SK-N-SH (cell line): ENCODE data around the gene LDAH. TPM values are rescaled to one million over a fixed set of nuclear protein-coding genes. Genes with fewer than 3 reads are reported as not detected.

Experiments used
- CTCF ChIA-PET: fragments of 300-600, 350-600 bp; formaldehyde crosslinking; extraction: SDS; loops from one replicate; lab custom pipeline; 2021; lab: Yijun Ruan, JAX
- POLR2A ChIA-PET: fragments of 350-600 bp; sonication (Branson Sonifier 250); formaldehyde crosslinking; extraction: SDS; loops from one replicate; lab custom pipeline; 2020; ENCODE audit warnings: antibody characterized with exemption, inconsistent platforms; lab: Yijun Ruan, JAX
- DNase-seq: peaks from one replicate; pipeline ENCODE4 v3.0.0; 2012
- H2AFZ ChIP-seq: fragments of 200-600 bp; sonication (generic); 2 replicates; pipeline ENCODE4 v1.8.1; 2016; ENCODE audit warnings: antibody characterized with exemption, mild to moderate bottlenecking, low read depth
- H3F3A ChIP-seq: fragments of 200-600 bp; sonication (generic); replicated peaks from 2 replicates; pipeline ENCODE3; 2016; ENCODE audit warnings: antibody characterized with exemption, mild to moderate bottlenecking; ENCODE audit not compliant: insufficient read depth
- H3K27ac ChIP-seq, 2 experiments: fragments of 200-500 bp in 1 of 2; fragments of 200-600 bp in 1 of 2; sonication (Bioruptor generic) in 1 of 2; sonication (generic), shearing (Covaris generic) in 1 of 2; 2 replicates each; pipeline versions ENCODE4 v1.5.1 to v1.6.1; 2014 to 2016; ENCODE audit warnings: low read depth in 2 of 2, inconsistent platforms in 1 of 2, low read length in 1 of 2, mild to moderate bottlenecking in 1 of 2, mixed read lengths in 1 of 2
- H3K27me3 ChIP-seq: fragments of 200-600 bp; sonication (generic), shearing (Covaris generic); 2 replicates; pipeline ENCODE4 v1.6.1; 2016; ENCODE audit warnings: mixed run types; ENCODE audit not compliant: insufficient read depth
- H3K36me3 ChIP-seq, 2 experiments: fragments of 200-500 bp in 1 of 2; fragments of 200-600 bp in 1 of 2; sonication (Bioruptor generic) in 1 of 2; sonication (generic) in 1 of 2; replicated peaks in 1 of 2; 2 replicates each; pipeline versions ENCODE3 to v1.5.1; 2014 to 2016; ENCODE audit warnings: low read length in 1 of 2, mild to moderate bottlenecking in 1 of 2; ENCODE audit not compliant: insufficient read depth in 2 of 2, control insufficient read depth in 1 of 2
- H3K4me1 ChIP-seq, 2 experiments: fragments of 200-500 bp in 1 of 2; fragments of 200-600 bp in 1 of 2; sonication (Bioruptor generic) in 1 of 2; sonication (generic), shearing (Covaris generic) in 1 of 2; 2 replicates each; pipeline versions ENCODE4 v1.5.1 to v1.6.1; 2014 to 2016; ENCODE audit warnings: low read depth in 1 of 2, low read length in 1 of 2, mixed run types in 1 of 2; ENCODE audit not compliant: insufficient read depth in 2 of 2, control insufficient read depth in 1 of 2
- H3K4me2 ChIP-seq: fragments of 200-600 bp; sonication (generic), shearing (Covaris generic); 2 replicates; pipeline ENCODE4 v1.6.1; 2017; ENCODE audit warnings: mixed run types
- H3K4me3 ChIP-seq, 2 experiments: fragments of 200-500 bp in 1 of 2; fragments of 200-600 bp in 1 of 2; sonication (Bioruptor generic) in 1 of 2; sonication (generic), shearing (Covaris generic) in 1 of 2; 2 replicates each; pipeline versions ENCODE4 v1.5.1 to v1.8.1; 2014 to 2016; ENCODE audit warnings: low read depth in 2 of 2, inconsistent platforms in 1 of 2, low read length in 1 of 2, mild to moderate bottlenecking in 1 of 2, mixed read lengths in 1 of 2, moderate library complexity in 1 of 2
- H3K79me2 ChIP-seq: fragments of 200-600 bp; sonication (generic); 2 replicates; pipeline ENCODE4 v1.8.1; 2017; ENCODE audit warnings: mild to moderate bottlenecking; ENCODE audit not compliant: insufficient read depth
- H3K9ac ChIP-seq: fragments of 200-600 bp; sonication (generic); 2 replicates; pipeline ENCODE4 v1.6.1; 2017; ENCODE audit warnings: mixed run types
- H3K9me2 ChIP-seq: fragments of 200-600 bp; sonication (generic); 2 replicates; pipeline ENCODE4 v1.6.1; 2017; ENCODE audit warnings: mixed run types
- H3K9me3 ChIP-seq: fragments of 200-600 bp; sonication (generic); 2 replicates; pipeline ENCODE4 v1.6.1; 2017; ENCODE audit warnings: mixed run types, mild to moderate bottlenecking, moderate library complexity
- H4K20me1 ChIP-seq: fragments of 200-600 bp; sonication (generic); 2 replicates; pipeline ENCODE4 v1.6.1; 2017; ENCODE audit warnings: mild to moderate bottlenecking, mixed run types; ENCODE audit not compliant: insufficient read depth
- CHD2 ChIP-seq: fragments of 150-350 bp; IDR thresholded peaks from 2 replicates; pipeline ENCODE4 v1.6.1; 2018; ENCODE audit warnings: low read length; ENCODE audit not compliant: partially characterized antibody
- ELF1 ChIP-seq: IDR thresholded peaks from 2 replicates; pipeline ENCODE4 v1.4.0; 2012
- EP300 ChIP-seq, 2 experiments: IDR thresholded peaks; 2 replicates each; pipeline versions ENCODE4 v1.4.0 to v1.6.1; 2012; ENCODE audit warnings: borderline replicate concordance in 1 of 2, low read depth in 1 of 2, low read length in 1 of 2
- EZH2phosphoT487 ChIP-seq: fragments of 200-600 bp; sonication (generic); IDR thresholded peaks from 2 replicates; pipeline ENCODE4 v1.6.1; 2017; ENCODE audit warnings: low read depth, mixed run types, mild to moderate bottlenecking, antibody characterized with exemption, moderate library complexity, borderline replicate concordance
- FOSL2 ChIP-seq: IDR thresholded peaks from 2 replicates; pipeline ENCODE4 v1.4.0; 2012; ENCODE audit warnings: low read depth, mild to moderate bottlenecking, moderate library complexity, borderline replicate concordance
- FOXJ3 ChIP-seq: sonication (generic); formaldehyde crosslinking; IDR thresholded peaks from 2 replicates; pipeline ENCODE4 v1.5.1; 2020; ENCODE audit warnings: mild to moderate bottlenecking, missing genetic modification reagents
- FOXM1 ChIP-seq: IDR thresholded peaks from 2 replicates; pipeline ENCODE4 v1.4.0; 2012; ENCODE audit warnings: low read depth, mild to moderate bottlenecking
- GABPA ChIP-seq: IDR thresholded peaks from 2 replicates; pipeline ENCODE4 v1.4.0; 2012; ENCODE audit warnings: low read depth, mild to moderate bottlenecking
- GATA2 ChIP-seq: sonication (generic); formaldehyde crosslinking; IDR thresholded peaks from 2 replicates; pipeline ENCODE4 v1.5.0; 2020; ENCODE audit warnings: mild to moderate bottlenecking, missing genetic modification reagents
- JUND ChIP-seq: IDR thresholded peaks from 2 replicates; pipeline ENCODE4 v1.4.0; 2012
- NFIC ChIP-seq: IDR thresholded peaks from 2 replicates; pipeline ENCODE4 v1.4.0; 2012; ENCODE audit warnings: borderline replicate concordance
- NRF1 ChIP-seq: IDR thresholded peaks from 2 replicates; pipeline ENCODE4 v1.6.1; 2012; ENCODE audit warnings: low read depth, mild to moderate bottlenecking, low read length
- POLR2AphosphoS5 ChIP-seq: IDR thresholded peaks from 2 replicates; pipeline ENCODE4 v1.6.1; 2012; ENCODE audit warnings: low read depth, low read length
- RAD21 ChIP-seq: IDR thresholded peaks from 2 replicates; pipeline ENCODE4 v1.6.1; 2012; ENCODE audit warnings: mild to moderate bottlenecking, low read length
- RCOR1 ChIP-seq: fragments of 150-350 bp; IDR thresholded peaks from 2 replicates; pipeline ENCODE4 v1.6.1; 2017; ENCODE audit warnings: antibody characterized with exemption, low read length
- RFX5 ChIP-seq: IDR thresholded peaks from 2 replicates; pipeline ENCODE4 v1.6.1; 2012; ENCODE audit warnings: mild to moderate bottlenecking, improper control_type of control experiment, low read length
- RXRA ChIP-seq: IDR thresholded peaks from 2 replicates; pipeline ENCODE4 v1.4.0; 2012; ENCODE audit warnings: low read depth, mild to moderate bottlenecking, borderline replicate concordance
- SIN3A ChIP-seq: IDR thresholded peaks from 2 replicates; pipeline ENCODE4 v1.6.1; 2012; ENCODE audit warnings: low read depth, mild to moderate bottlenecking, low read length, moderate library complexity, borderline replicate concordance
- SMC3 ChIP-seq: IDR thresholded peaks from 2 replicates; pipeline ENCODE4 v1.6.1; 2012; ENCODE audit warnings: low read depth, low read length, improper control_type of control experiment
- TEAD4 ChIP-seq: IDR thresholded peaks from 2 replicates; pipeline ENCODE4 v1.4.0; 2012; ENCODE audit warnings: mild to moderate bottlenecking, borderline replicate concordance; ENCODE audit not compliant: insufficient read depth
- YY1 ChIP-seq: IDR thresholded peaks from 2 replicates; pipeline ENCODE4 v1.4.0; 2012; ENCODE audit warnings: low read depth, mild to moderate bottlenecking
- WGBS: methylation state at CpG from one replicate; pipeline ENCODE4 v1.1.6; 2017; ENCODE audit warnings: low lambda C conversion rate; 5-methylcytosine and 5-hydroxymethylcytosine counted together
- polyA plus RNA-seq, 3 experiments: library from polyadenylated mRNA; depleted of rRNA; stranded (reverse); fragments of >200 nt; gene quantifications; 2 replicates each; pipeline ENCODE4 v1.2.3, GENCODE V29; 2012
- TF ChIP-seq, protein P1 (sequence below): fragments of 150-350 bp; IDR thresholded peaks from 2 replicates; pipeline ENCODE4 v1.6.1; 2017; ENCODE audit warnings: antibody characterized with exemption, low read length, low read depth, borderline replicate concordance
- TF ChIP-seq, protein P2 (sequence below): IDR thresholded peaks from 2 replicates; pipeline ENCODE4 v1.4.0; 2012; ENCODE audit warnings: low read depth, borderline replicate concordance
- TF ChIP-seq, protein P3 (sequence below): fragments of 150-350 bp; IDR thresholded peaks from 2 replicates; pipeline ENCODE4 v1.6.1; 2016; ENCODE audit warnings: mild to moderate bottlenecking, low read depth, low read length
- TF ChIP-seq, protein P4 (sequence below): IDR thresholded peaks from 2 replicates; pipeline ENCODE4; 2012
- TF ChIP-seq, protein P5 (sequence below): IDR thresholded peaks from 2 replicates; pipeline ENCODE4 v1.4.0; 2012; ENCODE audit warnings: low read depth

Gene LDAH
- polyA plus RNA-seq, 1 of the 3 experiments (the other 2 are of a cell fraction) = 12.7 TPM

DNA sequence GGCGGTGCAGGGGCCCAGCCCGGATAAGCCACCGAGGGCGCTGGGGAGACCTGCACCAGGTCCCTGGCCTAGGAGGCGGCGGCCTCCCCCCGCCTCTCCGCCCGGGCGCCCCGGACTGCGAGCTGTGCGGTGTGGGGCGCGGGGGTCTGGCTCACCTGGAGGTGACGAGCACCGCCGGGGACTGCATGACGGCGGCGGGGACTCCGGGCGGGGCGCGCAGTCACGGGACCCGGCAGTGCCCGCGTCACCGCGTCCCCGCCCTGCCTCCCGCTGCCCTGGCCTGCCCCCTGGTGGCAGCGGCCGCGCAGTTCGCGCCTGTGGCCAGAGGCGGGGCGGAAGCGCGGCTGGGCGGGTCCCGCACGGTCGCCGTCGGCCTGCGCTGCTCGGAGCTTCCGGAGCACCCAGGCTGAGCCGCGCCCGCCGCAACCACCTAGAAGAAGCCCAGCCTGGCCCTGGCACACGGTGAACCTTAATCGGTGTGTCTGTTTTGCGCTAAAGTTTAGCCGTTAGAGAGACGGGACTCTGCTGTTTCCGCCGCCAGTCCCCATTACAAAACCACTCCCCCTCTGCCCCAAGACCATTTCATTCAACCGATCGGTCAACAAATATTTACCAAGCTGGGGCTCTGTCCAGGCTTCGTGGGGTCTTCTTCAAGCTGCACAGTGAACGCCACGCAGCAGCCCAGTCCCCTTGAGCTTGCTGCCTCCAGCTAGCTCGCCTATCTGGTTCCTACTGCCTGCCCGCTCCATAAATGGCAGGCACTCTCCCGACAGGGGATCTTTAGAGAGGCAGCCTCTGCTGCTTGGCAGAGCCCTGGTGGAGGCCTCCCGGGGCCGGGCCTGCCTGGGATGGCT lies 171.8 kb downstream of the LDAH start, which contains the start of gene HS1BP3:
HS1BP3 (minus strand) TSS at position 222 of the 854 bp plus-strand sequence; CDS start at position 187, 35 bp downstream.
- peak within 1 kb of the TSS; percentile 76 to 93 for H3K4me3 ChIP-seq
- CTCF ChIA-PET = interaction anchor here (0.6 to 10.9 kb wide), 82 partner anchors 9 to 514 kb away, joined by 3 to 156 read pairs (median 4); partner anchors contain the start of genes GDF7 and RHOB
- H3K9ac ChIP-seq = peak within 1 kb of the TSS; percentile 83
- no peak for TF ChIP-seq JUND
- TF ChIP-seq, protein P1, sequence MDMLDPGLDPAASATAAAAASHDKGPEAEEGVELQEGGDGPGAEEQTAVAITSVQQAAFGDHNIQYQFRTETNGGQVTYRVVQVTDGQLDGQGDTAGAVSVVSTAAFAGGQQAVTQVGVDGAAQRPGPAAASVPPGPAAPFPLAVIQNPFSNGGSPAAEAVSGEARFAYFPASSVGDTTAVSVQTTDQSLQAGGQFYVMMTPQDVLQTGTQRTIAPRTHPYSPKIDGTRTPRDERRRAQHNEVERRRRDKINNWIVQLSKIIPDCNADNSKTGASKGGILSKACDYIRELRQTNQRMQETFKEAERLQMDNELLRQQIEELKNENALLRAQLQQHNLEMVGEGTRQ = peak; percentile 55
- 0 out of 4 replicates have a peak, but pooled peaks of 1 of the 2 experiments have one; percentile 23 for TF ChIP-seq EP300 (IDR thresholded peaks at IDR 0.05; ENCODE audit: borderline replicate concordance in 1 of 2, low read depth in 1 of 2, low read length in 1 of 2)
- TF ChIP-seq RAD21 = peak; percentile 59
- TF ChIP-seq FOXJ3 (CRISPR knock-in tag) = no peak
- TF ChIP-seq, protein P2, sequence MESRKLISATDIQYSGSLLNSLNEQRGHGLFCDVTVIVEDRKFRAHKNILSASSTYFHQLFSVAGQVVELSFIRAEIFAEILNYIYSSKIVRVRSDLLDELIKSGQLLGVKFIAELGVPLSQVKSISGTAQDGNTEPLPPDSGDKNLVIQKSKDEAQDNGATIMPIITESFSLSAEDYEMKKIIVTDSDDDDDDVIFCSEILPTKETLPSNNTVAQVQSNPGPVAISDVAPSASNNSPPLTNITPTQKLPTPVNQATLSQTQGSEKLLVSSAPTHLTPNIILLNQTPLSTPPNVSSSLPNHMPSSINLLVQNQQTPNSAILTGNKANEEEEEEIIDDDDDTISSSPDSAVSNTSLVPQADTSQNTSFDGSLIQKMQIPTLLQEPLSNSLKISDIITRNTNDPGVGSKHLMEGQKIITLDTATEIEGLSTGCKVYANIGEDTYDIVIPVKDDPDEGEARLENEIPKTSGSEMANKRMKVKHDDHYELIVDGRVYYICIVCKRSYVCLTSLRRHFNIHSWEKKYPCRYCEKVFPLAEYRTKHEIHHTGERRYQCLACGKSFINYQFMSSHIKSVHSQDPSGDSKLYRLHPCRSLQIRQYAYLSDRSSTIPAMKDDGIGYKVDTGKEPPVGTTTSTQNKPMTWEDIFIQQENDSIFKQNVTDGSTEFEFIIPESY = no peak
- no peak for TF ChIP-seq NFIC
- TF ChIP-seq, protein P3, sequence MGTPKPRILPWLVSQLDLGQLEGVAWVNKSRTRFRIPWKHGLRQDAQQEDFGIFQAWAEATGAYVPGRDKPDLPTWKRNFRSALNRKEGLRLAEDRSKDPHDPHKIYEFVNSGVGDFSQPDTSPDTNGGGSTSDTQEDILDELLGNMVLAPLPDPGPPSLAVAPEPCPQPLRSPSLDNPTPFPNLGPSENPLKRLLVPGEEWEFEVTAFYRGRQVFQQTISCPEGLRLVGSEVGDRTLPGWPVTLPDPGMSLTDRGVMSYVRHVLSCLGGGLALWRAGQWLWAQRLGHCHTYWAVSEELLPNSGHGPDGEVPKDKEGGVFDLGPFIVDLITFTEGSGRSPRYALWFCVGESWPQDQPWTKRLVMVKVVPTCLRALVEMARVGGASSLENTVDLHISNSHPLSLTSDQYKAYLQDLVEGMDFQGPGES = no peak
- peak; percentile 56 for TF ChIP-seq SMC3
- TF ChIP-seq NRF1 = peak; percentile 56
- TF ChIP-seq ELF1 = peak; percentile 67; the same call in 1 of the 2 replicates
- no peak for TF ChIP-seq TEAD4
- no peak for TF ChIP-seq GABPA
- peak; percentile 59 for TF ChIP-seq CHD2
- TF ChIP-seq, protein P4, sequence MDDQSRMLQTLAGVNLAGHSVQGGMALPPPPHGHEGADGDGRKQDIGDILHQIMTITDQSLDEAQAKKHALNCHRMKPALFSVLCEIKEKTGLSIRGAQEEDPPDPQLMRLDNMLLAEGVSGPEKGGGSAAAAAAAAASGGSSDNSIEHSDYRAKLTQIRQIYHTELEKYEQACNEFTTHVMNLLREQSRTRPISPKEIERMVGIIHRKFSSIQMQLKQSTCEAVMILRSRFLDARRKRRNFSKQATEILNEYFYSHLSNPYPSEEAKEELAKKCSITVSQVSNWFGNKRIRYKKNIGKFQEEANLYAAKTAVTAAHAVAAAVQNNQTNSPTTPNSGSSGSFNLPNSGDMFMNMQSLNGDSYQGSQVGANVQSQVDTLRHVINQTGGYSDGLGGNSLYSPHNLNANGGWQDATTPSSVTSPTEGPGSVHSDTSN = no peak
- no peak; the same call in 1 of the 2 replicates for TF ChIP-seq RCOR1
- no peak for TF ChIP-seq FOSL2
- no peak for TF ChIP-seq RXRA
- TF ChIP-seq SIN3A = peak; percentile 63; the same call in 1 of the 2 replicates
- peak; percentile 94 for TF ChIP-seq POLR2AphosphoS5
- no peak for TF ChIP-seq FOXM1
- no peak for TF ChIP-seq EZH2phosphoT487
- peak; percentile 67; the same call in 1 of the 2 replicates for TF ChIP-seq RFX5
- TF ChIP-seq YY1 = no peak
- TF ChIP-seq GATA2 (CRISPR knock-in tag) = no peak
- TF ChIP-seq, protein P5, sequence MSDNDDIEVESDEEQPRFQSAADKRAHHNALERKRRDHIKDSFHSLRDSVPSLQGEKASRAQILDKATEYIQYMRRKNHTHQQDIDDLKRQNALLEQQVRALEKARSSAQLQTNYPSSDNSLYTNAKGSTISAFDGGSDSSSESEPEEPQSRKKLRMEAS = peak; percentile 29; the same call in 1 of the 2 replicates

More for the DNA sequence above, 171.8 kb downstream of the LDAH start, which contains the start of gene HS1BP3:
- peaks cover 13 to 18% of the 10 kb centered on the region in 2 experiments; a peak in 2 of 4 replicates for H3K4me1 ChIP-seq
- H3K9me2 ChIP-seq = no peaks in the 10 kb centered on the region
- no peaks in the 10 kb centered on the region for H3F3A ChIP-seq
- H3K36me3 ChIP-seq = no peaks in the 10 kb centered on the region
- peak within 1 kb of the TSS; percentile 93 for H3K4me2 ChIP-seq
- H2AFZ ChIP-seq = peak within 1 kb of the TSS; percentile 99
- peak; percentile 100 for DNase-seq
- no peaks in the 10 kb centered on the region for H3K9me3 ChIP-seq
- peaks cover 9% of the 10 kb centered on the region; the same call in 1 of the 2 replicates for H3K27me3 ChIP-seq
- no peaks in the 10 kb centered on the region for H3K79me2 ChIP-seq
- WGBS = 5% methylated on average over 32 of the region's 72 CpGs
- no peaks in the 10 kb centered on the region for H4K20me1 ChIP-seq
- POLR2A ChIA-PET = interaction anchor here (1.0 to 5.9 kb wide), 7 partner anchors 9 to 302 kb away, joined by 3 to 40 read pairs (median 4); partner anchors contain the start of genes LDAH and RHOB
- peak within 1 kb of the TSS; percentile 48 to 91 for H3K27ac ChIP-seq
